HTERT RPE-1 (cell line): Measurements from ENCODE around the gene OLA1.

Experiments used
- in situ Hi-C: fragments of 300-500 bp; cut with MboI; formaldehyde crosslinking; loops from 4 replicates; pipeline ENCODE4 v1.14.3; 2020; ENCODE audit warnings: low sequenced_read_pairs

The OLA1 gene

DNA sequence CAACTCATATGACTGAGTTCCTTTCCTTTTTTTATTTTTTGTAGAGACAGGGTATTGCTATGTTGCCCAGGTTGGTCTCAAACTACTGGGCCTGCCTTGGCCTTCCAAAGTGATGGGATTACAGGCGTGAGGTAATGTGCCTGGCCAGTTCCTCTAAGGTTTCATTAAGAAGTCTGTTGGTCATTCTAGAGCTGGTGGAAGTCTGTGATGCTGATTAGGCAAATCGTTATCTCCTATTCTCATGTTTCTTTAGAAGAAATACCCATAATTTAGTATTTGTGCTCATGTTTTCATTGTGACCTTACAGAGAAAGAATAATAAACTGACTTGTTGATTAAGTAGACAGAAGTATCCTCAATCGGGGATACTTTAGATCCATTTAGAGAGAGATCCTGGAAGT lies 177.0 kb downstream of the OLA1 start:
- in situ Hi-C loops = no loop called here

DNA sequence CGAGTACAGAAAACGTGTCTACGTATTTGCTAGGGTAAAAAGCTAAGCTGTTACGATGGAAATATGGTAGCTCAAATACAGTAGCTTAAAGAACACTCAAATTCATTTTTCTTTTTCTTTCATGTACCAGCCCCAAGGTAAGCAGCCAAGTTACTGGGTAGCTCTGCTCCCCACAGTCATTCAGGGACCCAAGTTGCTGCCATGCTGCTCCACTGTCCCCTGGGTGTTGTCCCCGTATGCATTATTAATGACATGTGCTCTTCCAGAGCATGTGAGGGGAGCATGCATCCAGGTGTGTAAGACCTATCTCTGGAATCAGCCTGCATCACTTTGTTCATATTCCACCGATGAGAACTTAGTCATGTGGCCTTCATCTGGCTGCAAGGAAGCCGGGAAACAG lies 178.1 kb downstream of the OLA1 start:
- in situ Hi-C loops = no loop called here

- in situ Hi-C loops = no loop called here
Measured at GRCh38 chr2:174067815-174068214, 180.5 kb downstream of the OLA1 start.

DNA sequence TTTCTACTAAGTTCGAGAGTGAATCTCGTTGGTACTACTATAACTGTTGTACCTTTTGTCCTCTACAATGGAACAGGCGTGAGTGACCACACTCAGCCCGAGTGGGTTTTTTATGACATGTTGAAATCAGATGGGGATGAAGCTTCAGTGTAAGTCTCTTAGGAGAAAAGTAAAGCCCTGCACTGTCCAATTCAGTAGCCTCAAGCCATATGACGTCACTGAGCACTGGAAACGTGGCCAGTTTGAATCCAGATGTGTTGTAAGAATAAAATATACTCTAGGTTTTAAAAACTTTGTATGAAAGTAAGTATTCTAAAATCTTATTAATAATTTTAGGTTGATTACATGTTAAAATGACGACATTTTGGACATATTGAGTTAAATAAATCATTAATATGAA lies 181.5 kb downstream of the OLA1 start:
- in situ Hi-C loops = no loop called here

DNA sequence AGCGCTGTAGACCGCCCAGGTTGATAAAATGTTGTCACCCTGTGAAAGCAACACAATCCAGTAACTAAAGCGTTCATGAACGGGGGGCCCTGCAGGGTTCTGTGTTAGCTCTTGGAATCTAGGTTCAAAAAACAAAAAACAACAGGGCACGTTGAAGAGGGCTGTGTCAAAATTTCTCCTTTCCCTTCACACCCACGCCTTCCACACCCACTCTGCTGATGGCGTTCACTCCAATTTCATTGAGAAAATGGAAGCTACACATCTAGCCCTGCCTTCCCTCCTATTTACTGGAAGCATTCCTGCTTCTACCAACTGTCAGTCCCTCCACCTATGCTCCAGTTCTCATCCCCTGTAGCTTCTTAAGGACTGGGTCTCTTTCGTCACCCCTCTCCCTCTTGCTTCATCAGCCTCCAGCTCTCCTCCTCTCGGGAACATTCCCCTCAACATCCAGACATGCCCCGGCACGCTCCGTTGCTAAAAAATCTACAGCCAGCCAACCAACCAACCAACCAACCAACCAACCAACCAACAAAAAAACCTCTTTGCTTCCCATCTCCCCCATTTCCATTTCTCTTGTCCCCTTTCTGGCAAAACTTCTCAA lies 184.7 kb downstream of the OLA1 start:
- in situ Hi-C loops = no loop called here

- in situ Hi-C loops = no loop called here
Measured at GRCh38 chr2:174062934-174063333, 185.4 kb downstream of the OLA1 start.

DNA sequence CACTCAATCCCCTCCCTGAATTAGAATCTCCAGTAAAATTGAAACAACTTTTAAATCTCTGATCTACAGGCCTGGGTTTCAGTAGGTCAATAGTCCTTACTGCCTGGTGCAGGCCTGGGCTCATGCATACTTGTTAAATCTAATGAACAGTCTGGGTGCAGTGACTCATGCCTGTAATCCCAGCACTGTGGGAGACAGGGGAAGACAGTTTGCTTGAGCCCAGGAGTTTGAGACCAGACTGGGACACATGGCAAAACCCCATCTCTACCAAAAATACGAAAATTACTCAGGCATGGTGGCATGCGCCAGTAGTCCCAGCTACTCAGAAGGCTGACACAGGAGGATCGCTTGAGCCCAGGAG lies 188.5 kb downstream of the OLA1 start:
- in situ Hi-C loops = no loop called here

GRCh38 chr2:174059178-174059883 lies 189.0 kb downstream of the OLA1 start:
- in situ Hi-C loops = no loop called here

- in situ Hi-C loops = no loop called here
Measured at GRCh38 chr2:174058456-174058855, 189.9 kb downstream of the OLA1 start.

GRCh38 chr2:174058026-174058425 lies 190.3 kb downstream of the OLA1 start:
- in situ Hi-C loops = no loop called here

DNA sequence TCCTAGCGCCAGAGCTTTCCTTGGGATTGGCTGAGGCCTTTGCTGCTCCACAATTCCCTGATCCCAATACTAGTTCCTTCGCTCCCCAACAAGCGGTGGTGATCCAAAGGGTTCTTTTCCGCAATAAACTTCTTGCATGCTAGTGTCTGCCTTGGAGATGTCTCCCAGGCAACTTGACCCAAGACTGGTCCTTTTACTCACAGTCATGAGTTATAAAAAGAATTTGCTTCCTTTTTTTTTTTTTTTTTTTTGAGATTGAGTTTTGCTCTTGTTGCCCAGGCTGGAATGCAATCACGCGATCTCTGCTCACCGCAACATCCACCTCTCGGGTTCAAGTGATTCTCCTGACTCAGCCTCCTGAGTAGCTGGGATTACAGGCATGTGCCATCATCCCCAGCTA lies 193.4 kb downstream of the OLA1 start:
- in situ Hi-C loops = no loop called here

DNA sequence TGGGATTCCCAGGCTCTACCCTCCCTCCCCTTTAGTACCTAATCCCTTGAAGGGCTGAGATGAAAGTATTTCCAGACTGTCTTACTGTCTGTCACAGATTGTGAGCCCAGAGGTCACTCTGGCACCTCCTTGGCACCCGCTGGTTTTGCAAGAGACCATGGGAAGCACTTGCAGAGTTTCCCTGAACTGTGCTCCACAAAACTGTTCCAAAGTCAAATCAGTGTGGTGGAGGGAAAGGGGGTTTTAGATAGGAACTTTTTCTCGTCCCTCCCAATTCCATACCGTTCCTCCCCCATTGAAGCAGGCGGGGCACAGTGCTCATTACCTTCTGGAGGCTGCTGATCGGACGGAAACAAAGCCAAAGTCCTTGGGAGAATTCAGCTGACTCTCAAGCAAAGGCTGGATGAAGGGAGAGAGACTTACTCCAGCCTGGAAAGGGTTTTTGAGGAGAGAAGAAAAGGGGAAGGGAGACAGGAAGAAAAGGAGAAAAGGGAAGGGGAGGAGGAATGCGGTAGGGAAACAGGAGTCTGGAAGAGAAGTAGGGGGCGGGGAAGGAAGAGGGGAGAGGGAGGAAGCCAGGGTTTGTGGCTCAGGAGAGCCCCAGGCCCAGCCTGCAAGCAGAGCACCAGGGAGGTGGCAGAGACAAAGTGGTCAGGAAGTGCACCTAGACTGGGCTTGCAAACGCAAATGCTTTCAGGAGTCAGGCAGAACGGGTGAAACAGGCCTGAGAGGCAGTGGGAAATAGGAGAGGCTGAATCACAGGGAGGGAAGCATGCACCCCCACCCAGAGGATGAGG lies 194.8 kb downstream of the OLA1 start:
- in situ Hi-C loops = no loop called here

- in situ Hi-C loops = no loop called here
Measured at GRCh38 chr2:174052584-174052976, 195.8 kb downstream of the OLA1 start.

- in situ Hi-C loops = no loop called here
Measured at GRCh38 chr2:174051741-174052583, 196.4 kb downstream of the OLA1 start.

DNA sequence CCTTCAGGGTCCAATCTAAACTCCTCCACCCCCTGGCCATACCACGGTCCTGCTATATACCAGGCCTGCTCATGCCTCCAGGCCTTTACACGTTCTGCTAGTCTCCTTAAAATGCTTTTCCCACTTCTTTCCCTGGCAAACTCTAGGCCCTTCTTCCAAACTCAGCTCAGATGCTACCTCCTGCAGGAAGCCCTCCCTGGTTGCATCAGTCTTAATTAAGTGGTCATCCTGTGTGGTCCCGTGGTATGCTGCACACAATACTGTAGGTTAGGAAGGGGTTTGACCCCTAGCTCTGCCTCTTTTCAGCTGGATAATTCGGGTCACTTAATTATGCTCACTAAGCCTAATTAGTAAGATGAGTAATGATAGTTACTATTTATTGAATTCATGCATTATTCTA lies 197.3 kb downstream of the OLA1 start:
- in situ Hi-C loops = no loop called here

- in situ Hi-C loops = no loop called here
Measured at GRCh38 chr2:174049895-174050294, 198.4 kb downstream of the OLA1 start.

GRCh38 chr2:174048243-174048642 lies 200.1 kb downstream of the OLA1 start:
- in situ Hi-C loops = no loop called here

- in situ Hi-C loops = no loop called here
Measured at GRCh38 chr2:174047746-174048145, 200.6 kb downstream of the OLA1 start.

GRCh38 chr2:174046172-174046571 lies 202.2 kb downstream of the OLA1 start:
- in situ Hi-C loops = no loop called here

DNA sequence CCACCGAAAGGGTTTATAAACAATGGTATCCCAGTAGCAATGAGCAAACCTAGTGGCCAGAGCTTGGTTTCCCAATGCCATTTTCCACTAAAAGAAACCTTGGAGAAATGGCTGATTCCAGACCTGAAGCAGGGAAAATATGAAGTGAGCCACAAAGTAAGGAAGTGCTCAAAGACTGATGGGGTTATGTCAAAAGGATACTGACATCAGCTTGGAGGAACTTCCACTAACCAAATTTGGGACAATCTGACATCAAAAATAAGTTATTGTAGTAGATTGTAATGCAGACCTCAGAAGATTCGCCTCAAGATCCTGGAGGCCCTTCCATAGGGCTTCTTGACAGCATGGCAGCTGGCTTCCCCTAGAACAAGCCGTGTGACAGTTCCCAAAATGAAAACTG lies 203.8 kb downstream of the OLA1 start:
- in situ Hi-C loops = no loop called here

DNA sequence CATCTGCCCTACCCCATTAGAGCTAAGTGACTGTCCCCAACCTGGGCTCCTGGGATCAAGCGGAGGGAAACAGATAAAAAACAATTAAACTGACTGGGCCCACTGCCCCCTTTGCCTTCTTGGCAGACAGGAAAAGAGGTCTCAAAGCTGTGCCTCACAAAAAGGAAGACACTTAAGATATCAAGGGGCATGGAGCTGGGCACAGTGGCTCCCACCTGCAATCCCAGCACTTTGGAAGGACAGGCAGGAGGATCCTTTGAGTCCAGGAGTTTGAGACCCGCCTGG lies 208.0 kb downstream of the OLA1 start:
- in situ Hi-C loops = no loop called here
